IMR-90 (cell line): ENCODE results near the gene EXOSC3. TPM values are rescaled to one million over a fixed set of nuclear protein-coding genes. Genes with fewer than 3 reads are reported as not detected.

Source experiments
- ATAC-seq: fragments of 200-7000 bp; cut with Tn5 transposase; 2 replicates; pipeline ENCODE4 v1.9.1; 2020; ENCODE audit warnings: low read depth, mild to moderate bottlenecking, moderate library complexity
- BruUV-seq: library from RNA; stranded (reverse); fragments of 400-500 nt; replicated peaks from 2 replicates; lab custom pipeline; 2021; lab: Mats Ljungman, UMichigan
- CTCF ChIA-PET: fragments of 300-600 bp; formaldehyde crosslinking; extraction: SDS; loops from one replicate; lab custom pipeline; 2021; ENCODE audit warnings: antibody characterized with exemption; lab: Yijun Ruan, JAX
- POLR2A ChIA-PET: fragments of 300-600 bp; sonication (Branson Sonifier 250); formaldehyde crosslinking; loops from one replicate; lab custom pipeline; 2022; ENCODE audit warnings: antibody characterized with exemption; ENCODE audit not compliant: unreplicated experiment; lab: Charles Lee
- DNase-seq: peaks from one replicate; pipeline ENCODE4 v3.0.0; 2013
- H2AFZ ChIP-seq: replicated peaks from 2 replicates; pipeline ENCODE3; 2013; ENCODE audit warnings: low read length, mild to moderate bottlenecking; ENCODE audit not compliant: poor library complexity
- H2AK5ac ChIP-seq: 2 replicates; pipeline ENCODE4 v1.6.1; 2013; ENCODE audit warnings: low read depth, low read length, inconsistent platforms
- H2AK9ac ChIP-seq: replicated peaks from 2 replicates; pipeline ENCODE3; 2013; ENCODE audit warnings: mild to moderate bottlenecking, low read depth, low read length, moderate library complexity; ENCODE audit not compliant: poor library complexity
- H2BK120ac ChIP-seq: 2 replicates; pipeline ENCODE4 v1.6.1; 2013; ENCODE audit warnings: low read depth, low read length, inconsistent platforms
- H2BK15ac ChIP-seq: 3 replicates; pipeline ENCODE4 v1.6.1; 2013; ENCODE audit warnings: low read depth, low read length, inconsistent platforms
- H2BK20ac ChIP-seq: 2 replicates; pipeline ENCODE4 v1.6.1; 2013; ENCODE audit warnings: low read depth, mild to moderate bottlenecking, inconsistent platforms, low read length, moderate library complexity
- H2BK5ac ChIP-seq: 2 replicates; pipeline ENCODE4 v1.6.1; 2013; ENCODE audit warnings: mild to moderate bottlenecking, low read depth, low read length, inconsistent platforms; ENCODE audit not compliant: poor library complexity, severe bottlenecking
- H3K14ac ChIP-seq: replicated peaks from 2 replicates; pipeline ENCODE4 v1.6.1; 2013; ENCODE audit warnings: low read depth, low read length, inconsistent platforms
- H3K18ac ChIP-seq: 2 replicates; pipeline ENCODE4 v1.6.1; 2013; ENCODE audit warnings: low read depth, low read length, control low read depth
- H3K23ac ChIP-seq: 2 replicates; pipeline ENCODE4 v1.6.1; 2013; ENCODE audit warnings: low read depth, low read length, inconsistent platforms
- H3K27ac ChIP-seq: 2 replicates; pipeline ENCODE4 v1.5.1; 2013; ENCODE audit warnings: mild to moderate bottlenecking, control low read depth, low read length; ENCODE audit not compliant: insufficient read depth
- H3K27me3 ChIP-seq: 2 replicates; pipeline ENCODE4 v1.6.1; 2013; ENCODE audit warnings: low read length; ENCODE audit not compliant: control insufficient read depth, insufficient read depth
- H3K36me3 ChIP-seq: 2 replicates; pipeline ENCODE4 v1.6.1; 2013; ENCODE audit warnings: low read length, mixed read lengths; ENCODE audit not compliant: control insufficient read depth, insufficient read depth
- H3K4ac ChIP-seq: 2 replicates; pipeline ENCODE4 v1.6.1; 2013; ENCODE audit warnings: low read depth, low read length, inconsistent platforms
- H3K4me1 ChIP-seq: 2 replicates; pipeline ENCODE4 v1.6.1; 2013; ENCODE audit warnings: low read length, mixed read lengths; ENCODE audit not compliant: control insufficient read depth, insufficient read depth
- H3K4me2 ChIP-seq: 2 replicates; pipeline ENCODE4 v1.6.1; 2013; ENCODE audit warnings: low read depth, mild to moderate bottlenecking, control low read depth, low read length, moderate library complexity
- H3K4me3 ChIP-seq: 2 replicates; pipeline ENCODE4 v1.5.1; 2013; ENCODE audit warnings: low read depth, mild to moderate bottlenecking, control low read depth, low read length, moderate library complexity; ENCODE audit not compliant: insufficient read depth
- H3K56ac ChIP-seq: 2 replicates; pipeline ENCODE4 v1.6.1; 2013; ENCODE audit warnings: low read length, inconsistent platforms; ENCODE audit not compliant: insufficient read depth; ENCODE audit errors: extremely low read depth
- H3K79me1 ChIP-seq, 2 experiments: 2 replicates each; pipeline ENCODE4 v1.6.1; 2013; ENCODE audit warnings: low read length in 2 of 2, inconsistent platforms in 1 of 2, low read depth in 1 of 2
- H3K9ac ChIP-seq: 2 replicates; pipeline ENCODE4 v1.6.1; 2013; ENCODE audit warnings: low read depth, low read length, control low read depth
- H3K9me1 ChIP-seq: 2 replicates; pipeline ENCODE4 v1.6.1; 2013; ENCODE audit warnings: low read length, inconsistent platforms; ENCODE audit not compliant: insufficient read depth
- H3K9me3 ChIP-seq: 2 replicates; pipeline ENCODE4 v1.6.1; 2013; ENCODE audit warnings: low read length; ENCODE audit not compliant: control insufficient read depth, insufficient read depth
- H4K20me1 ChIP-seq: 2 replicates; pipeline ENCODE4 v1.6.1; 2013; ENCODE audit warnings: low read length, inconsistent platforms; ENCODE audit not compliant: insufficient read depth
- H4K5ac ChIP-seq: 2 replicates; pipeline ENCODE4 v1.6.1; 2013; ENCODE audit warnings: mild to moderate bottlenecking, low read depth, low read length, control low read depth
- H4K8ac ChIP-seq, 2 experiments: 2 replicates each; pipeline ENCODE4 v1.6.1; 2013; ENCODE audit warnings: low read depth in 2 of 2, low read length in 2 of 2, control low read depth in 1 of 2, inconsistent platforms in 1 of 2
- H4K91ac ChIP-seq: 2 replicates; pipeline ENCODE4 v1.6.1; 2013; ENCODE audit warnings: low read depth, low read length, inconsistent platforms; ENCODE audit not compliant: insufficient read depth
- RFX5 ChIP-seq: IDR thresholded peaks from 2 replicates; pipeline ENCODE4 v1.8.0; 2012; ENCODE audit warnings: low read depth, mild to moderate bottlenecking, low read length, moderate library complexity
- WGBS, 2 experiments: methylation state at CpG; one replicate each; pipeline versions ENCODE4 v1.1.5 to v1.1.7; 2013; ENCODE audit warnings: missing lambda C conversion rate in 2 of 2; ENCODE audit not compliant: insufficient read length in 1 of 2; ENCODE audit errors: extremely low coverage in 2 of 2; 5-methylcytosine and 5-hydroxymethylcytosine counted together
- dilution Hi-C: fragments of 300-500 bp; cut with HindIII; formaldehyde crosslinking; loops from one replicate; pipeline ENCODE4 v1.14.3; 2018; ENCODE audit warnings: low sequenced_read_pairs; ENCODE audit not compliant: unreplicated experiment
- in situ Hi-C: fragments of 300-500 bp; cut with MboI; formaldehyde crosslinking; loops from 3 replicates; pipeline ENCODE4 v1.14.3; 2019; ENCODE audit warnings: low sequenced_read_pairs, inconsistent platforms, mixed read lengths
- intact Hi-C: fragments of 100-400 bp; cut with micrococcal nuclease; formaldehyde crosslinking; loops from 2 replicates; pipeline ENCODE4 v1.10.0; 2022
- polyA plus RNA-seq, 3 experiments: library from polyadenylated mRNA; depleted of rRNA; stranded (reverse); fragments of >200 nt; gene quantifications; 2 replicates each; pipeline ENCODE4 v1.2.3, GENCODE V29; 2012; ENCODE audit warnings: low replicate concordance in 1 of 3
- total RNA-seq: library from RNA; depleted of rRNA; stranded (reverse); fragments of >200 nt; gene quantifications from 2 replicates; pipeline ENCODE4 v1.2.3, GENCODE V29; 2012
- TF ChIP-seq, protein P1 (sequence below): conservative IDR thresholded peaks from 2 replicates; pipeline ENCODE4 v1.5.1; 2012; ENCODE audit warnings: mild to moderate bottlenecking, low read depth, low read length, improper control_type of control experiment

EXOSC3 gene
- total and polyA plus RNA-seq, 2 of the 4 experiments (the other 2 are of a cell fraction), result 27.1 to 28.9 TPM

DNA sequence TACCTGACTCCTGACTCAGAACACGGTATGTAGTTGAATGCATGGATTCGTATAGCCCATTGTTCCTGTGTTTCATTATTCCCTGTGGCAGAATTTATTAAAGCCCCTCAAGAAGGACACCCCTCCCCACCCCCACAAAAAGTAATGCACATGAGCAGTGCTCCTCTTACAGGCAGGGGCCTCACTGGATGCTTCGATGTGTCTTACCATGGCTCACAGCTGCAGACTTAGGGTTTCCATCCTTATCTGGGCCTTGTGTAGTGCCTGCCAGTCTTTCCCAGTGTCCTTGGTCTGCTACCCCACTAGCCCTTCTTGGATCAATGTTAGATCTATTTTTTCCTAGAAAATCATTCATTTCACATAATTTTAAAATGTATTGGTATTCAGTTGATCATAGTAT is 14.9 kb downstream of the EXOSC3 start:
- dilution Hi-C loops, result no loop called here
- H2AK5ac ChIP-seq, result no peak overlapping the region

More for the DNA sequence above, 14.9 kb downstream of the EXOSC3 start:
- intact Hi-C loops, result no loop called here
- H2AK9ac ChIP-seq, result no peak overlapping the region
- H4K8ac ChIP-seq, result no peak overlapping the region
- TF ChIP-seq, protein P1, sequence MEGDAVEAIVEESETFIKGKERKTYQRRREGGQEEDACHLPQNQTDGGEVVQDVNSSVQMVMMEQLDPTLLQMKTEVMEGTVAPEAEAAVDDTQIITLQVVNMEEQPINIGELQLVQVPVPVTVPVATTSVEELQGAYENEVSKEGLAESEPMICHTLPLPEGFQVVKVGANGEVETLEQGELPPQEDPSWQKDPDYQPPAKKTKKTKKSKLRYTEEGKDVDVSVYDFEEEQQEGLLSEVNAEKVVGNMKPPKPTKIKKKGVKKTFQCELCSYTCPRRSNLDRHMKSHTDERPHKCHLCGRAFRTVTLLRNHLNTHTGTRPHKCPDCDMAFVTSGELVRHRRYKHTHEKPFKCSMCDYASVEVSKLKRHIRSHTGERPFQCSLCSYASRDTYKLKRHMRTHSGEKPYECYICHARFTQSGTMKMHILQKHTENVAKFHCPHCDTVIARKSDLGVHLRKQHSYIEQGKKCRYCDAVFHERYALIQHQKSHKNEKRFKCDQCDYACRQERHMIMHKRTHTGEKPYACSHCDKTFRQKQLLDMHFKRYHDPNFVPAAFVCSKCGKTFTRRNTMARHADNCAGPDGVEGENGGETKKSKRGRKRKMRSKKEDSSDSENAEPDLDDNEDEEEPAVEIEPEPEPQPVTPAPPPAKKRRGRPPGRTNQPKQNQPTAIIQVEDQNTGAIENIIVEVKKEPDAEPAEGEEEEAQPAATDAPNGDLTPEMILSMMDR, result no peak
- no peak for TF ChIP-seq RFX5
- no peak overlapping the region for H2BK20ac ChIP-seq
- no CpG with 5 or more reads among the region's 3 CpGs for WGBS, 2 experiments
- H3K9me1 ChIP-seq, result 0 out of 2 replicates have a peak, but pooled peaks cover 7% of the 10 kb centered on the region
- H2AFZ ChIP-seq, result no peak overlapping the region
- no peaks in the 10 kb centered on the region; the same call in 1 of the 2 replicates for H4K20me1 ChIP-seq
- H4K5ac ChIP-seq, result no peak overlapping the region
- no peak overlapping the region for H4K91ac ChIP-seq
- H3K9ac ChIP-seq, result no peak overlapping the region
- in situ Hi-C loops, result loop anchor here (10.0 kb wide), 1 partner anchor 285 kb away; the partner anchor contains the start of gene POLR1E
- no peak overlapping the region for H3K56ac ChIP-seq
- no peak overlapping the region for H2BK120ac ChIP-seq
- H3K27ac ChIP-seq, result no peak overlapping the region
- H3K36me3 ChIP-seq, result peaks cover 20% of the 10 kb centered on the region
- ATAC-seq, result no peak
- H2BK5ac ChIP-seq, result no peak overlapping the region
- no peaks in the 10 kb centered on the region for H3K27me3 ChIP-seq
- no peak overlapping the region for H3K4me2 ChIP-seq
- peaks cover 11 to 16% of the 10 kb centered on the region in 2 experiments; a peak in 3 of 4 replicates for H3K79me1 ChIP-seq
- H3K14ac ChIP-seq, result no peak overlapping the region
- no peak overlapping the region for H2BK15ac ChIP-seq
- peaks cover 6% of the 10 kb centered on the region for H3K4me1 ChIP-seq
- no peak for DNase-seq
- ChIA-PET CTCF (interaction anchor here (0.5 kb wide), 1 partner anchor 391 kb away, joined by 3 read pairs; no protein-coding TSS in a partner anchor), POLR2A (no interaction called here)
- H3K18ac ChIP-seq, result no peak overlapping the region
- BruUV-seq, result no TSS peak
- no peaks in the 10 kb centered on the region for H3K9me3 ChIP-seq
- H3K4ac ChIP-seq, result no peak overlapping the region
- no peak overlapping the region for H3K4me3 ChIP-seq
- H3K23ac ChIP-seq, result no peak overlapping the region
